Transverse colon (tissue), 4 donors: ENCODE measurements around the gene FAM171A2.

Experiments used
- POLR2AphosphoS5 ChIP-seq, 3 donors: sonication (generic); formaldehyde crosslinking; IDR thresholded peaks; one replicate each; pipeline ENCODE4 v1.6.1; 2016; ENCODE audit warnings: antibody characterized with exemption in 3 of 3
- TF ChIP-seq, protein P1 (sequence below), 5 experiments: fragments of 200-600 bp in 3 of 5; fragments of 450-650 bp in 2 of 5; sonication (generic) in 3 of 5; IDR thresholded peaks; 1 replicate in 2 of 5; 2 replicates in 3 of 5; pipeline ENCODE4 v1.5.1; 2016 to 2017; ENCODE audit warnings: antibody characterized with exemption in 5 of 5, inconsistent platforms in 3 of 5, mild to moderate bottlenecking in 2 of 5, moderate library complexity in 1 of 5

DNA sequence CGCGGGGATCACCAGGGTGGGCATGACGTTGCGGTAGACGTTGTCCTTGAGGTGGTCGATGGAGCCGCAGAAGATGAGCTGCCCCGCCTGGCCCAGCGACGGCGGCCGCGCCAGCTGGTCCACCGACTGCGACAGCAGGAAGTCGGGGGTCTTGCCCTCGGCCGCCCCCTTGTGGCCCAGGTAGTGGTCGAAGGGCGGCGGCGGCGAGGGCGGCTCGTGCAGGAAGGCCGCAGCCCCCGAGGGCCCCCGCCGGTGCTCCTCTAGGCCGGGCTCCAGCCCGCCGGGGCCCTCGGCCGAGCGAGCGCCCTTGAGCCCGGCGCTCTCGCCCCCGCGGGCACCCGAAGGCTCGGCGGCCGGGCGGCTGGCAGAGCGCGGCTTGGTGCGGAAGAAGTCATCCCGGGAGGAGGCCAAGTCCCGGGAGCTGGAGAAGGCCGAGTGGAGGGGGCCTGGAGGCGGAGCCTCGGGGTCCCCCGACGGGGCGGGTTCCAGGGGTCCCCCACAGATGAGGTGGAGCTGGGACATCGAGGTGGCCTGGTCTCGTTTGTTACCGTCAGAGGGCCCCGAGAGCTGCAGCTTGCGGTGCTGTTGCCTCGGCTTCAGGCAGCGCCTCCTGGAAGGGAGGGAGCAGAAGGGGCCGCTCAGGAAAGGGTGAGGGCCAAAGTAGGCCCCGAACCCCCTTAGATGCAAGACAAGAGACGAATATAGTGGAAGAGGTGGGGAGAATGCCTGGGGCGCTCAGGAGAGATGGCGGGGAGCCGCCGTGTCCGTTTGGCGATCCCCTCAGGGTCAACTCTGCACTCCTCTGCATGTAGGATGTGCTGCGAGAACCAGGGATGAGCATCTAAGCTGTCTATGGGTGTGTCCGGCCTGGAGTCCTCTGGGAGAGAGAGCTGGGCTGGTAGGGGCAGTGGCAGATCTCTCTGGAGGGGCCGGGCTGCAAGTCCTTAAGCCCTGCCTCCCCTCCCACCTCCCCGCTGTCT is 8.8 kb downstream of the FAM171A2 start:
- TF ChIP-seq POLR2AphosphoS5 (IDR thresholded peaks at IDR 0.05): no peak
- TF ChIP-seq, protein P1, sequence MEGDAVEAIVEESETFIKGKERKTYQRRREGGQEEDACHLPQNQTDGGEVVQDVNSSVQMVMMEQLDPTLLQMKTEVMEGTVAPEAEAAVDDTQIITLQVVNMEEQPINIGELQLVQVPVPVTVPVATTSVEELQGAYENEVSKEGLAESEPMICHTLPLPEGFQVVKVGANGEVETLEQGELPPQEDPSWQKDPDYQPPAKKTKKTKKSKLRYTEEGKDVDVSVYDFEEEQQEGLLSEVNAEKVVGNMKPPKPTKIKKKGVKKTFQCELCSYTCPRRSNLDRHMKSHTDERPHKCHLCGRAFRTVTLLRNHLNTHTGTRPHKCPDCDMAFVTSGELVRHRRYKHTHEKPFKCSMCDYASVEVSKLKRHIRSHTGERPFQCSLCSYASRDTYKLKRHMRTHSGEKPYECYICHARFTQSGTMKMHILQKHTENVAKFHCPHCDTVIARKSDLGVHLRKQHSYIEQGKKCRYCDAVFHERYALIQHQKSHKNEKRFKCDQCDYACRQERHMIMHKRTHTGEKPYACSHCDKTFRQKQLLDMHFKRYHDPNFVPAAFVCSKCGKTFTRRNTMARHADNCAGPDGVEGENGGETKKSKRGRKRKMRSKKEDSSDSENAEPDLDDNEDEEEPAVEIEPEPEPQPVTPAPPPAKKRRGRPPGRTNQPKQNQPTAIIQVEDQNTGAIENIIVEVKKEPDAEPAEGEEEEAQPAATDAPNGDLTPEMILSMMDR (IDR thresholded peaks at IDR 0.05): peak in 3 of 5 experiments; percentile 18 to 35 (median 31)
